HL-60 (cell line): ENCODE results near the gene EFEMP2.

Experiments
- CTCF ChIP-seq: IDR thresholded peaks from one replicate; pipeline ENCODE4 v1.5.1; 2011; ENCODE audit warnings: low read length, control low read depth, inconsistent platforms; ENCODE audit not compliant: insufficient read depth
- POLR2AphosphoS5 ChIP-seq: IDR thresholded peaks from 2 replicates; pipeline ENCODE4 v1.6.1; 2012; ENCODE audit warnings: low read depth

- TF ChIP-seq CTCF: no peak
- no peak for TF ChIP-seq POLR2AphosphoS5
Observed at GRCh38 chr11:65829459-65829858, 43.1 kb downstream of the EFEMP2 start.
